ENCODE measurements around the gene TKFC.

Gene TKFC

DNA sequence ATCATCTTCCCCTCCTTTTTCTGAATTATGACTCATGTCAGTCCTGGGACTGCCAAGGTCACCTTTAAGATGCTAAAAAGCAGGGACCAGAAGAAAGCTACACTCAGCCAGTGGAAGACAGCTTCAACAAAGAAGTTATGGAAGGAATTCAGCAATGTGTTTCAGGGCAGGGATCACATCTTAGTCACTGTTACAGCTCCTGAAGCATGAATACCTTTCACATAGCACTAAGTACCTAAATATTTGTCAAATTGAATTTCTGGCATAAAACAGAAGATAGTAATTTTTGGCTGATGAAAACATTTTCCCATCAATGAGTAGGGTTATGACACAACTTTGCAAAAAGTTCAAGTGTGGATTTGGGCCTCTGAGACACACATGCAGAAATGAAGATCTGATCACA lies 5.4 kb upstream of the TKFC start (continued):
- no peak for TF ChIP-seq ZBTB17 (tag by site-specific recombination; IDR thresholded peaks at IDR 0.05)
- no peak for TF ChIP-seq ZNF292 (tag by site-specific recombination; IDR thresholded peaks at IDR 0.05; ENCODE audit: borderline replicate concordance, low read depth)
- TF ChIP-seq ZNF561 (tag by site-specific recombination; IDR thresholded peaks at IDR 0.05; ENCODE audit: borderline replicate concordance) = no peak
- TF ChIP-seq ZNF529 (tag by site-specific recombination; IDR thresholded peaks at IDR 0.05; ENCODE audit: insufficient replicate concordance) = no peak
- TF ChIP-seq ZNF785 (tag by site-specific recombination; IDR thresholded peaks at IDR 0.05) = no peak

DNA sequence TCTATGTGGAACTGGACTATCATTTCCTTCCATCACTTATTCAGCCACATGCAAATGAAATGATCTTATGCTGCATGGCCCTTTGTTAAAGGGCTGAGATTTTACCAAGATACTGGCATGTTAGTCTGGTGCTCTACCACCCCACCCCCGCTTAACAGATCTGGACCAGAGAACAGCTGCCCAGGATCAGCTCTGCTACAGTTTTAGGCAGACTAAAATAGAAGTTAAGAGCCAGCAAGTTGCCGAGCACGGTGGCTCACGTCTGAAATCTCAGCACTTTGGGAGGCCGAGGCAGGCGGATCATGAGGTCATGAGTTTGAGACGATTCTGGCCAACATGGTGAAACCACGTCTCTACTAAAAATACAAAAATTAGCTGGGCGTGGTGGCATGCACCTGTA lies 4.7 kb upstream of the TKFC start:
- Histone ChIP-seq H3K4me3 (ENCODE audit: low read depth, low read length) (no peak overlapping the region), H3K4me1 (ENCODE audit: control insufficient read depth, insufficient read depth, low read length) (no peaks in the 10 kb centered on the region), H3K9me3 (ENCODE audit: control insufficient read depth, insufficient read depth, low read depth, low read length) (no peaks in the 10 kb centered on the region), H3K36me3 (ENCODE audit: control insufficient read depth in 2 of 2, insufficient read depth in 1 of 2, low read length in 2 of 2) (peaks cover 14 to 77% of the 10 kb centered on the region in 2 experiments), H3K27ac (ENCODE audit: extremely low read depth, low read depth, low read length) (no peak overlapping the region)
- POLR2A ChIA-PET = interaction anchor here (1.2 kb wide), 1 partner anchor 33 kb away, joined by 4 read pairs; the partner anchor contains the start of genes CYB561A3 and TMEM138
- TF ChIP-seq, protein P1, sequence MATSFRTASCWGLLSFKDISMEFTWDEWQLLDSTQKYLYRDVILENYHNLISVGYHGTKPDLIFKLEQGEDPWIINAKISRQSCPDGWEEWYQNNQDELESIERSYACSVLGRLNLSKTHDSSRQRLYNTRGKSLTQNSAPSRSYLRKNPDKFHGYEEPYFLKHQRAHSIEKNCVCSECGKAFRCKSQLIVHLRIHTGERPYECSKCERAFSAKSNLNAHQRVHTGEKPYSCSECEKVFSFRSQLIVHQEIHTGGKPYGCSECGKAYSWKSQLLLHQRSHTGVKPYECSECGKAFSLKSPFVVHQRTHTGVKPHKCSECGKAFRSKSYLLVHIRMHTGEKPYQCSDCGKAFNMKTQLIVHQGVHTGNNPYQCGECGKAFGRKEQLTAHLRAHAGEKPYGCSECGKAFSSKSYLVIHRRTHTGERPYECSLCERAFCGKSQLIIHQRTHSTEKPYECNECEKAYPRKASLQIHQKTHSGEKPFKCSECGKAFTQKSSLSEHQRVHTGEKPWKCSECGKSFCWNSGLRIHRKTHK (tag by site-specific recombination; IDR thresholded peaks at IDR 0.05) = no peak
- TF ChIP-seq ZNF571 (tag by site-specific recombination; IDR thresholded peaks at IDR 0.05) (no peak), ZNF791 (tag by site-specific recombination; IDR thresholded peaks at IDR 0.05) (no peak), ZNF292 (tag by site-specific recombination; IDR thresholded peaks at IDR 0.05; ENCODE audit: borderline replicate concordance, low read depth) (no peak), YY2 (tag by site-specific recombination; IDR thresholded peaks at IDR 0.05) (no peak), ZNF621 (tag by site-specific recombination; IDR thresholded peaks at IDR 0.05) (no peak)
- TF ChIP-seq, protein P2, sequence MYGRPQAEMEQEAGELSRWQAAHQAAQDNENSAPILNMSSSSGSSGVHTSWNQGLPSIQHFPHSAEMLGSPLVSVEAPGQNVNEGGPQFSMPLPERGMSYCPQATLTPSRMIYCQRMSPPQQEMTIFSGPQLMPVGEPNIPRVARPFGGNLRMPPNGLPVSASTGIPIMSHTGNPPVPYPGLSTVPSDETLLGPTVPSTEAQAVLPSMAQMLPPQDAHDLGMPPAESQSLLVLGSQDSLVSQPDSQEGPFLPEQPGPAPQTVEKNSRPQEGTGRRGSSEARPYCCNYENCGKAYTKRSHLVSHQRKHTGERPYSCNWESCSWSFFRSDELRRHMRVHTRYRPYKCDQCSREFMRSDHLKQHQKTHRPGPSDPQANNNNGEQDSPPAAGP (tag by site-specific recombination; IDR thresholded peaks at IDR 0.05) = no peak
- CTCF ChIA-PET = interaction anchor here (0.6 to 2.7 kb wide), 4 partner anchors 8 to 64 kb away, joined by 3 to 10 read pairs (median 3); partner anchors contain the start of gene TMEM216

- H3K4me3 ChIP-seq (ENCODE audit: low read depth, low read length) = no peak overlapping the region
These were observed 3.2 kb upstream of the TKFC start for GRCh38 chr11:61329871-61330270.

GRCh38 chr11:61331651-61332050 lies 1.4 kb upstream of the TKFC start:
- Histone ChIP-seq H3K27ac (ENCODE audit: extremely low read depth, low read depth, low read length) (no peak overlapping the region), H3K4me1 (ENCODE audit: control insufficient read depth, insufficient read depth, low read length) (no peaks in the 10 kb centered on the region), H3K4me3 (ENCODE audit: low read depth, low read length) (peak overlapping the region; percentile 99), H3K9me3 (ENCODE audit: control insufficient read depth, insufficient read depth, low read depth, low read length) (no peaks in the 10 kb centered on the region), H3K36me3 (ENCODE audit: control insufficient read depth in 2 of 2, insufficient read depth in 1 of 2, low read length in 2 of 2) (peaks cover 0 to 46% of the 10 kb centered on the region in 2 experiments; a peak in 1 of 3 replicates)
- POLR2A ChIA-PET = interaction anchor here (0.5 to 1.2 kb wide), 3 partner anchors 16 to 62 kb away, joined by 3 to 4 read pairs (median 4); partner anchors contain the start of genes CYB561A3 and TMEM138
- TF ChIP-seq ZFP3 (tag by site-specific recombination; IDR thresholded peaks at IDR 0.05; ENCODE audit: low read depth) (no peak), SCRT2 (tag by site-specific recombination; IDR thresholded peaks at IDR 0.05) (0 out of 2 replicates have a peak, but pooled peaks have one; percentile 4)
- CTCF ChIA-PET = interaction anchor here (0.7 to 1.9 kb wide), 3 partner anchors 54 to 97 kb away, joined by 3 to 15 read pairs (median 4); partner anchors contain the start of gene TMEM216

More at GRCh38 chr11:61329871-61330270, 3.2 kb upstream of the TKFC start:
- ChIA-PET CTCF (interaction anchor here (0.6 kb wide), 1 partner anchor 55 kb away, joined by 3 read pairs; no protein-coding TSS in a partner anchor), POLR2A (interaction anchor here (1.1 kb wide), 1 partner anchor 32 kb away, joined by 4 read pairs; the partner anchor contains the start of genes CYB561A3 and TMEM138)
- TF ChIP-seq ZNF2 (tag by site-specific recombination; IDR thresholded peaks at IDR 0.05) = no peak
- Histone ChIP-seq H3K27ac (ENCODE audit: extremely low read depth, low read depth, low read length) (no peak overlapping the region), H3K36me3 (ENCODE audit: control insufficient read depth in 2 of 2, insufficient read depth in 1 of 2, low read length in 2 of 2) (peaks cover 6 to 62% of the 10 kb centered on the region in 2 experiments; a peak in 2 of 3 replicates), H3K4me1 (ENCODE audit: control insufficient read depth, insufficient read depth, low read length) (no peaks in the 10 kb centered on the region), H3K9me3 (ENCODE audit: control insufficient read depth, insufficient read depth, low read depth, low read length) (no peaks in the 10 kb centered on the region)

Measured in HEK293 (cell line).